Osteoblast (primary cell): Measurements from ENCODE around the gene TCFL5. TPM values are rescaled to one million over a fixed set of nuclear protein-coding genes. Genes with fewer than 3 reads are reported as not detected.

Experiments
- DNase-seq: peaks from one replicate; pipeline ENCODE4 v3.0.0; 2011; ENCODE audit warnings: low spot score, mixed read lengths; ENCODE audit not compliant: insufficient read length; ENCODE audit errors: missing footprints
- H2AFZ ChIP-seq: 2 replicates; pipeline ENCODE4 v1.6.0; 2011; ENCODE audit warnings: mild to moderate bottlenecking, low read length
- H3K27ac ChIP-seq: 2 replicates; pipeline ENCODE4 v1.5.1; 2011; ENCODE audit warnings: mild to moderate bottlenecking, low read depth, low read length, moderate library complexity
- H3K27me3 ChIP-seq: 2 replicates; pipeline ENCODE4 v1.6.0; 2012; ENCODE audit warnings: mild to moderate bottlenecking, control low read depth, inconsistent platforms, low read length, moderate library complexity; ENCODE audit not compliant: insufficient read depth
- H3K36me3 ChIP-seq: 2 replicates; pipeline ENCODE4 v1.5.1; 2011; ENCODE audit warnings: mild to moderate bottlenecking, low read length, control low read depth, moderate library complexity; ENCODE audit not compliant: insufficient read depth
- H3K4me1 ChIP-seq: 2 replicates; pipeline ENCODE4 v1.5.1; 2011; ENCODE audit warnings: mild to moderate bottlenecking, low read length, control low read depth, moderate library complexity; ENCODE audit not compliant: insufficient read depth
- H3K4me2 ChIP-seq: 2 replicates; pipeline ENCODE4 v1.6.0; 2011; ENCODE audit warnings: mild to moderate bottlenecking, low read length; ENCODE audit not compliant: insufficient read depth
- H3K4me3 ChIP-seq: fragments of 200-600 bp; sonication (generic); 3 replicates; pipeline ENCODE4 v1.5.1; 2012; ENCODE audit warnings: mild to moderate bottlenecking, low read length, inconsistent platforms; ENCODE audit not compliant: insufficient read depth
- H3K79me2 ChIP-seq: 2 replicates; pipeline ENCODE4 v1.6.0; 2012; ENCODE audit warnings: mild to moderate bottlenecking, low read length, control low read depth, inconsistent platforms; ENCODE audit not compliant: insufficient read depth
- H3K9me3 ChIP-seq: 2 replicates; pipeline ENCODE4 v1.5.1; 2011; ENCODE audit warnings: low read depth, low read length, control low read depth
- H4K20me1 ChIP-seq: 2 replicates; pipeline ENCODE4 v1.6.0; 2012; ENCODE audit warnings: mild to moderate bottlenecking, low read length, control low read depth; ENCODE audit not compliant: insufficient read depth
- total RNA-seq: library from RNA; depleted of rRNA; stranded (reverse); fragments of >200 nt; gene quantifications from 2 replicates; pipeline ENCODE4 v1.2.3, GENCODE V29; 2012
- TF ChIP-seq, protein P1 (sequence below): IDR thresholded peaks from 2 replicates; pipeline ENCODE4 v1.5.1; 2011; ENCODE audit warnings: mild to moderate bottlenecking, low read depth, low read length, moderate library complexity; ENCODE audit errors: extremely low read depth

TCFL5 gene
- total RNA-seq, 1 donor: 13.0 TPM

DNA sequence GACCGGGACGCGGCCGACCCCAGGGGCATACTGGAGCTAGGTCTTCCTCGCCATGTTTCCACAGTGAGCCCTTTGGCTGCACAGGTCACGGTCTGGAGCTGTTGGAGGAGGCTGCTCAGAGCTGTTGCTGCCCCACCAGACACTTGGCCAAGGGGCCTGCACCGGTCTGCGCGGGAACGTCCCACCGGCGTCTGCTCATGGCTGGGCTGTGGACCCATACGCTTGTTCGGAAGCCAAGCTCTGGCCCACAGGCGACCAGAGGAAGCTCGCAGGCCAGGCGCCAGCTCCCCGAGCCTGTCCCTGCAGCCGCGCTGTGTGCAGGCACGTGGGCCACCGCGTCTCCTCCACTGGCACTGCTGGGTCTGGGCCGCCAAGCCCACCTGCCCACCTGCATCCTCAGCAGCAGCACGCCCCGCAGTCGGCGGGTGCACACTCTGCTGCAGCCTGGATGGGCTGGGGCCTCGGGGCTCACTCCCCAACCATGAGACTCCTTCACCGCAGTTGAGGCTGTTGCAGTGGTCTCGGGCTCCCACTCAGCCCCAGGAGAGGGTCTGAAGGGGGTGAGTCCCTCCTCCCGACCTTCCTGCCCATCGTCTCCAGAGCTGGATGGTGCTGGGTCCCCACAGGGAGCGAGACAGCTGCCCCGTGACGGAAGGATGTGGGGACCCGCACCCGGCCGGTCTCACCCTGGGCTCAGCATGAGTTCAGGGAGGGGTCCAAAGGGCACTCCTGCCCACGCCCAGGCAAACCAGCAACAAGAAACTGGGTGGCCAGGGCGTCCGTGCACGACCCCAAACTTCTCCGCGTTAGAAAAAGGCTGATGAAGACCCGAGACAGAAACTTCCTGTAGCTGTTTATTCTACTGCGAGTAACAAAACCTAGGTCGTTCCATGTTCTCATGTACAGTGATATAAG is 15.5 kb upstream of the TCFL5 start:
- peak; percentile 96 for DNase-seq
- TF ChIP-seq, protein P1, sequence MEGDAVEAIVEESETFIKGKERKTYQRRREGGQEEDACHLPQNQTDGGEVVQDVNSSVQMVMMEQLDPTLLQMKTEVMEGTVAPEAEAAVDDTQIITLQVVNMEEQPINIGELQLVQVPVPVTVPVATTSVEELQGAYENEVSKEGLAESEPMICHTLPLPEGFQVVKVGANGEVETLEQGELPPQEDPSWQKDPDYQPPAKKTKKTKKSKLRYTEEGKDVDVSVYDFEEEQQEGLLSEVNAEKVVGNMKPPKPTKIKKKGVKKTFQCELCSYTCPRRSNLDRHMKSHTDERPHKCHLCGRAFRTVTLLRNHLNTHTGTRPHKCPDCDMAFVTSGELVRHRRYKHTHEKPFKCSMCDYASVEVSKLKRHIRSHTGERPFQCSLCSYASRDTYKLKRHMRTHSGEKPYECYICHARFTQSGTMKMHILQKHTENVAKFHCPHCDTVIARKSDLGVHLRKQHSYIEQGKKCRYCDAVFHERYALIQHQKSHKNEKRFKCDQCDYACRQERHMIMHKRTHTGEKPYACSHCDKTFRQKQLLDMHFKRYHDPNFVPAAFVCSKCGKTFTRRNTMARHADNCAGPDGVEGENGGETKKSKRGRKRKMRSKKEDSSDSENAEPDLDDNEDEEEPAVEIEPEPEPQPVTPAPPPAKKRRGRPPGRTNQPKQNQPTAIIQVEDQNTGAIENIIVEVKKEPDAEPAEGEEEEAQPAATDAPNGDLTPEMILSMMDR: no peak
- Histone ChIP-seq H3K27me3 (no peaks in the 10 kb centered on the region), H2AFZ (no peak overlapping the region), H3K36me3 (peaks cover 14% of the 10 kb centered on the region), H3K27ac (no peak overlapping the region), H3K9me3 (no peaks in the 10 kb centered on the region), H3K4me1 (no peaks in the 10 kb centered on the region), H4K20me1 (no peaks in the 10 kb centered on the region), H3K4me3 (no peak overlapping the region), H3K79me2 (no peaks in the 10 kb centered on the region), H3K4me2 (no peak overlapping the region)

DNA sequence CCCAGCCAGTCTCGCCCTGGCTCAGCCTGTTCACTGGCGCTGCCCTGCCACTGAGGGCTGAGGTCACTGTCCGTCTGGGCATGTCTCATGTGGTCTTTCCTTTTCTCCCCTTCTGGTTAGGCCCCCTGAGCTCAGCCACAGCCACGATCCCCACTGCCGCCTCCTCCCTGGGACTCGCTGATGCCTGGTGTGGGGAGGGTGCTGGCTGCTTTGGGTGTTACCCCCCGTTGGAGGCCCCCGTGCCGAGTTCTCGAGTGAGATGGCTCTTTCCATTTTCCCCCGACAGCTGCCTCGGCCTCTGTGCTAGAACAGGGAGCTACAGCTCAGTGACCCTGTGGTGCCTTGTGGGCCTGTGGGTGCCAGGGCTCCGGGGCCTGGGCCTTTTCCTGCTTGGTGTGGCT is 14.9 kb upstream of the TCFL5 start:
- Histone ChIP-seq H4K20me1 (no peaks in the 10 kb centered on the region), H3K9me3 (no peaks in the 10 kb centered on the region), H3K4me1 (no peaks in the 10 kb centered on the region), H3K79me2 (no peaks in the 10 kb centered on the region), H3K27me3 (no peaks in the 10 kb centered on the region), H2AFZ (no peak overlapping the region), H3K4me3 (no peak overlapping the region), H3K36me3 (peaks cover 7% of the 10 kb centered on the region), H3K27ac (no peak overlapping the region), H3K4me2 (no peak overlapping the region)
- TF ChIP-seq, protein P1: no peak
- peak; percentile 64 for DNase-seq

DNA sequence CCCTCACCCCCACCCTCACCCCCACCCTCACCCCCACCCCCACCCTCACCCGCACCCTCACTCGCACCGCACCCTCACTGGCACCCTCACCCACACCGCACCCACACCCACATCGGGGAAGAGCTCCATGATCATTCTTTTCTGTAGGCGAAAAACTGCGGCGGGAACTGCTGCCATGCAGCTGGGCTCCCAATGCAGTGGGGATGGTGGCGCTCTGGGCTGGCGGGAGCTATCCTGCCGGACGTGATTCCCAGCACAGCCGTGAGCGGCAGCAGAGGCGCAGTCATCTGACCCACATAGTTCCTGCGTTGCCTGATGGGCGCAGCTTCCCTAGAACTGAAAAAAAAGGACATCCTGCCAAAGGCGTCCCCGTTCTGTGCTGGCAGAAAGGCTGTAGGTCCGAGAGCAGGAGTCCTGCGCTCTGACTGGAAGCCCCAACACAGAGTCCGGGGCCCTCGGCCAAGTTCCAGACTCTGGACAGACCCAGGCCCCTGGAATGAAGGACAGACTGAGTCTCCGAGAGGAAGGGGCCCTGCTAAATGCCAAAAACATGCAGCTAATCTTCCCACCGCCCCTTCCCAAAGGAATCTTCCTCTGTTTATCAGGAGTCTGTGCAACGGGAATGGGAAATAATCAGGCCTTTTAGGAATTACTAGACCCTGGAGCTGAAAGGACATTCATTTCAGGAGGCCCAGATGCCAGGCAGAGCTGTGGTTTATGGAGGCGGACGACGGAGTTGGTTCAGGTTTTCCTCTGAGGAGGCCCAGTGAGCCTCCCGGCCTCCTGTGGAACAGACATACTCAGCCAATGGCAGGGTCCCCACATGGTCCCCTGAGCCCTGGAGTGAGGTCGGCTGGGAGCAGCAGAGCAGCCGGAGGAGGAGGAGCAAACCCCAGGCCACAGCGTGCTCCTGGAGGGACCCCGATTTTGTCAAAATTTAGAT is 14.1 kb upstream of the TCFL5 start:
- H3K36me3 ChIP-seq: peaks cover 3% of the 10 kb centered on the region
- peak overlapping the region; percentile 87 for H2AFZ ChIP-seq
- peak overlapping the region; percentile 48 for H3K27ac ChIP-seq
- peak overlapping the region; percentile 37 for H3K4me3 ChIP-seq
- no peaks in the 10 kb centered on the region for H3K4me1 ChIP-seq
- peak overlapping the region; percentile 64 for H3K4me2 ChIP-seq
- H3K27me3 ChIP-seq: no peaks in the 10 kb centered on the region
- no peaks in the 10 kb centered on the region for H3K9me3 ChIP-seq
- no peaks in the 10 kb centered on the region for H4K20me1 ChIP-seq
- DNase-seq: peak; percentile 98
- TF ChIP-seq, protein P1: peak; percentile 43
- no peaks in the 10 kb centered on the region for H3K79me2 ChIP-seq
